OCI-LY3 (cell line): Measurements from ENCODE around the gene TIRAP.
A peak's percentile ranks its signal among the peaks of the same experiment; 100 is the strongest.

Source experiments
- H2AFZ ChIP-seq: fragments of 200-600, 300-600 bp; shearing (Covaris generic); 2 replicates; pipeline ENCODE4 v1.6.0; 2014; ENCODE audit warnings: antibody characterized with exemption, low read depth, low read length
- H3K27ac ChIP-seq: fragments of 200-600, 300-600 bp; sonication (generic); 2 replicates; pipeline ENCODE4 v1.5.1; 2014; ENCODE audit warnings: mild to moderate bottlenecking, low read length, moderate library complexity, mixed read lengths
- H3K27me3 ChIP-seq: fragments of 200-600, 300-600 bp; sonication (generic); 2 replicates; pipeline ENCODE4 v1.6.1; 2014; ENCODE audit warnings: low read depth, low read length, mixed read lengths
- H3K36me3 ChIP-seq: fragments of 200-600, 300-600 bp; sonication (generic); replicated peaks from 2 replicates; pipeline ENCODE3; 2014; ENCODE audit warnings: low read depth, low read length, mixed read lengths
- H3K4me1 ChIP-seq: fragments of 300-600, 200-600 bp; sonication (generic); 2 replicates; pipeline ENCODE4 v1.6.1; 2014; ENCODE audit warnings: low read length, mixed read lengths
- H3K4me2 ChIP-seq: fragments of 200-600, 300-600 bp; sonication (generic); 2 replicates; pipeline ENCODE4 v1.6.1; 2014; ENCODE audit warnings: low read length, mixed read lengths
- H3K4me3 ChIP-seq: fragments of 300-600, 200-600 bp; sonication (generic); 2 replicates; pipeline ENCODE4 v1.5.1; 2014; ENCODE audit warnings: antibody characterized with exemption, mild to moderate bottlenecking, low read length, moderate library complexity
- H3K79me2 ChIP-seq: fragments of 300-600, 200-600 bp; shearing (Covaris generic); 2 replicates; pipeline ENCODE4 v1.6.1; 2014; ENCODE audit warnings: mild to moderate bottlenecking, low read length, mixed read lengths
- H3K9ac ChIP-seq: fragments of 300-600, 200-600 bp; shearing (Covaris generic); 2 replicates; pipeline ENCODE4 v1.6.0; 2014; ENCODE audit warnings: mild to moderate bottlenecking, low read length, moderate library complexity
- H3K9me3 ChIP-seq: fragments of 200-600, 300-600 bp; shearing (Covaris generic); 2 replicates; pipeline ENCODE4 v1.6.1; 2014; ENCODE audit warnings: low read length, mixed read lengths; ENCODE audit not compliant: insufficient read depth
- H4K20me1 ChIP-seq: fragments of 200-600, 300-600 bp; sonication (generic); 2 replicates; pipeline ENCODE4 v1.6.1; 2016; ENCODE audit warnings: low read length, mixed read lengths; ENCODE audit not compliant: insufficient read depth
- CTCF ChIP-seq: fragments of 200-600, 300-600 bp; sonication (generic); IDR thresholded peaks from 2 replicates; pipeline ENCODE4 v1.5.1; 2014; ENCODE audit warnings: antibody characterized with exemption, low read length, low read depth
- EZH2phosphoT487 ChIP-seq: fragments of 200-600 bp; shearing (Covaris generic); IDR thresholded peaks from 2 replicates; pipeline ENCODE4 v1.6.1; 2018; ENCODE audit warnings: antibody characterized with exemption, mixed run types, low read depth

TIRAP gene

GRCh38 chr11:126310200-126310991, 27.5 kb downstream of the TIRAP start:
- Histone ChIP-seq H3K4me3 (no peak overlapping the region), H3K9me3 (no peaks in the 10 kb centered on the region), H2AFZ (no peak overlapping the region), H3K4me1 (peaks cover 60% of the 10 kb centered on the region), H3K27ac (peak overlapping the region; percentile 77), H3K36me3 (peaks cover 45% of the 10 kb centered on the region), H3K9ac (no peak overlapping the region), H3K79me2 (peaks cover 29% of the 10 kb centered on the region), H4K20me1 (peaks cover 26% of the 10 kb centered on the region), H3K4me2 (peak overlapping the region; percentile 31), H3K27me3 (no peaks in the 10 kb centered on the region)
- TF ChIP-seq CTCF = peak; percentile 94
- no peak for TF ChIP-seq EZH2phosphoT487

GRCh38 chr11:126310992-126311310, 28.1 kb downstream of the TIRAP start:
- Histone ChIP-seq H3K9me3 (no peaks in the 10 kb centered on the region), H3K4me2 (peak overlapping the region; percentile 26; the same call in 1 of the 2 replicates), H3K4me1 (peaks cover 54% of the 10 kb centered on the region), H3K9ac (no peak overlapping the region; the same call in 1 of the 2 replicates), H3K36me3 (peaks cover 46% of the 10 kb centered on the region), H2AFZ (no peak overlapping the region), H3K27me3 (no peaks in the 10 kb centered on the region), H4K20me1 (peaks cover 26% of the 10 kb centered on the region), H3K79me2 (peaks cover 29% of the 10 kb centered on the region), H3K27ac (peak overlapping the region; percentile 77), H3K4me3 (no peak overlapping the region)
- TF ChIP-seq CTCF = no peak
- no peak for TF ChIP-seq EZH2phosphoT487

GRCh38 chr11:126311401-126312291, 28.8 kb downstream of the TIRAP start:
- Histone ChIP-seq H4K20me1 (peaks cover 26% of the 10 kb centered on the region), H3K36me3 (peaks cover 48% of the 10 kb centered on the region), H3K4me3 (no peak overlapping the region), H3K9me3 (no peaks in the 10 kb centered on the region), H3K4me2 (peak overlapping the region; percentile 26), H3K79me2 (peaks cover 27% of the 10 kb centered on the region), H3K27me3 (no peaks in the 10 kb centered on the region), H3K9ac (peak overlapping the region; percentile 18; the same call in 1 of the 2 replicates), H2AFZ (no peak overlapping the region), H3K27ac (peak overlapping the region; percentile 77), H3K4me1 (peaks cover 47% of the 10 kb centered on the region)
- TF ChIP-seq CTCF (no peak), EZH2phosphoT487 (no peak)

GRCh38 chr11:126312961-126313360, 30.1 kb downstream of the TIRAP start:
- H3K79me2 ChIP-seq = peaks cover 31% of the 10 kb centered on the region

More at GRCh38 chr11:126312961-126313360, 30.1 kb downstream of the TIRAP start:
- peak overlapping the region; percentile 5; the same call in 1 of the 2 replicates for H3K9ac ChIP-seq
- peaks cover 56% of the 10 kb centered on the region for H3K4me1 ChIP-seq
- peaks cover 25% of the 10 kb centered on the region for H4K20me1 ChIP-seq
- H3K36me3 ChIP-seq = peaks cover 52% of the 10 kb centered on the region
- H3K27me3 ChIP-seq = no peaks in the 10 kb centered on the region
- no peaks in the 10 kb centered on the region for H3K9me3 ChIP-seq
- no peak overlapping the region for H2AFZ ChIP-seq
- H3K27ac ChIP-seq = peak overlapping the region; percentile 58; the same call in 1 of the 2 replicates
- H3K4me3 ChIP-seq = no peak overlapping the region
- peak overlapping the region; percentile 43 for H3K4me2 ChIP-seq
- TF ChIP-seq CTCF (no peak), EZH2phosphoT487 (no peak)
